Gastrocnemius medialis (tissue), 4 donors: ENCODE data around the gene ITGA11. TPM values are rescaled to one million over a fixed set of nuclear protein-coding genes. Genes with fewer than 3 reads are reported as not detected.
"Not testable (repeated sequence)": the region's sequence is repeated elsewhere in the genome, so short reads cannot be mapped to it uniquely, and the experiment has no call there.

Source experiments
- ATAC-seq, 2 donors: fragments of 150-250 bp; one replicate each; pipeline ENCODE4 v1.9.1; 2016
- DNase-seq, 2 donors: peaks; one replicate each; pipeline ENCODE4 v3.0.0-alpha.2; 2019
- H3K27ac ChIP-seq, 4 donors: fragments of 200-600 bp; sonication (generic); 1 replicate in 1 of 4; 2 replicates in 3 of 4; pipeline ENCODE4 v1.5.1; 2016 to 2018; ENCODE audit warnings: mild to moderate bottlenecking in 2 of 4, moderate library complexity in 1 of 4
- H3K27me3 ChIP-seq, 3 donors: fragments of 200-600 bp; sonication (generic) in 2 of 3; 1 replicate in 1 of 3; 2 replicates in 2 of 3; pipeline versions ENCODE4 v1.5.1 to v1.6.0; 2016 to 2019; ENCODE audit warnings: mild to moderate bottlenecking in 1 of 3, moderate library complexity in 1 of 3
- H3K36me3 ChIP-seq, 2 donors: fragments of 200-600 bp; sonication (generic) in 1 of 2; one replicate each; pipeline ENCODE4 v1.5.1; 2017 to 2018
- H3K4me1 ChIP-seq, 2 donors: fragments of 200-600 bp; sonication (generic) in 1 of 2; one replicate each; pipeline ENCODE4 v1.5.1; 2016 to 2017; ENCODE audit warnings: mild to moderate bottlenecking in 2 of 2
- H3K4me3 ChIP-seq, 4 donors: fragments of 200-600 bp; sonication (generic) in 3 of 4; 1 replicate in 1 of 4; 2 replicates in 3 of 4; pipeline ENCODE4 v1.5.1; 2016 to 2019; ENCODE audit warnings: mild to moderate bottlenecking in 2 of 4
- H3K9me3 ChIP-seq, 3 donors: fragments of 200-600 bp; sonication (generic) in 2 of 3; 1 replicate in 1 of 3; 2 replicates in 2 of 3; pipeline ENCODE4 v1.5.1; 2016 to 2019
- CTCF ChIP-seq, 5 experiments: fragments of 450-650 bp in 3 of 5; fragments of 200-600 bp in 2 of 5; sonication (generic) in 2 of 5; IDR thresholded peaks in 4 of 5; conservative IDR thresholded peaks in 1 of 5; 1 replicate in 4 of 5; 2 replicates in 1 of 5; pipeline ENCODE4 v1.5.1; 2016 to 2019; ENCODE audit warnings: antibody characterized with exemption in 5 of 5, mild to moderate bottlenecking in 3 of 5, moderate library complexity in 3 of 5
- POLR2A ChIP-seq, 2 donors: fragments of 450-650 bp; IDR thresholded peaks; one replicate each; pipeline ENCODE4 v1.6.1; 2017; ENCODE audit warnings: antibody characterized with exemption in 2 of 2, mild to moderate bottlenecking in 2 of 2, moderate library complexity in 2 of 2
- in situ Hi-C, 4 donors: fragments of 200-750 bp; cut with MboI; loops; one replicate each; pipeline versions ENCODE4 v1.15.0 to v1.8.0; 2017; ENCODE audit warnings: low sequenced_read_pairs in 4 of 4
- intact Hi-C: fragments of 100-400 bp; cut with DNase I; formaldehyde crosslinking; loops from one replicate; pipeline ENCODE4 v1.15.1; 2023; ENCODE audit warnings: low total_unique reads
- total RNA-seq, 4 donors: library from RNA; depleted of rRNA; stranded (reverse); fragments of >200 nt; gene quantifications; one replicate each; pipeline versions ENCODE4 v1.1.0 to v1.2.3, GENCODE V29; 2016

The ITGA11 gene
- total RNA-seq, 4 donors from 2014 or later: 1.5 to 12.0 (median 2.5) TPM

GRCh38 chr15:68402432-68403160 lies 29.4 kb downstream of the ITGA11 start:
- intact Hi-C loops (no loop called here), in situ Hi-C loops (no loop called here)
- Histone ChIP-seq H3K4me3 (no peak overlapping the region), H3K27ac (no peak overlapping the region), H3K4me1 (no peaks in the 10 kb centered on the region), H3K36me3 (no peaks in the 10 kb centered on the region), H3K9me3 (no peaks in the 10 kb centered on the region), H3K27me3 (no peaks in the 10 kb centered on the region)
- ATAC-seq (no peak), DNase-seq (no peak)
- TF ChIP-seq CTCF (IDR thresholded peaks at IDR 0.05 in 4 of 5, conservative IDR thresholded peaks at IDR 0.05 in 1 of 5): no peak
- TF ChIP-seq POLR2A (IDR thresholded peaks at IDR 0.05): no peak

DNA sequence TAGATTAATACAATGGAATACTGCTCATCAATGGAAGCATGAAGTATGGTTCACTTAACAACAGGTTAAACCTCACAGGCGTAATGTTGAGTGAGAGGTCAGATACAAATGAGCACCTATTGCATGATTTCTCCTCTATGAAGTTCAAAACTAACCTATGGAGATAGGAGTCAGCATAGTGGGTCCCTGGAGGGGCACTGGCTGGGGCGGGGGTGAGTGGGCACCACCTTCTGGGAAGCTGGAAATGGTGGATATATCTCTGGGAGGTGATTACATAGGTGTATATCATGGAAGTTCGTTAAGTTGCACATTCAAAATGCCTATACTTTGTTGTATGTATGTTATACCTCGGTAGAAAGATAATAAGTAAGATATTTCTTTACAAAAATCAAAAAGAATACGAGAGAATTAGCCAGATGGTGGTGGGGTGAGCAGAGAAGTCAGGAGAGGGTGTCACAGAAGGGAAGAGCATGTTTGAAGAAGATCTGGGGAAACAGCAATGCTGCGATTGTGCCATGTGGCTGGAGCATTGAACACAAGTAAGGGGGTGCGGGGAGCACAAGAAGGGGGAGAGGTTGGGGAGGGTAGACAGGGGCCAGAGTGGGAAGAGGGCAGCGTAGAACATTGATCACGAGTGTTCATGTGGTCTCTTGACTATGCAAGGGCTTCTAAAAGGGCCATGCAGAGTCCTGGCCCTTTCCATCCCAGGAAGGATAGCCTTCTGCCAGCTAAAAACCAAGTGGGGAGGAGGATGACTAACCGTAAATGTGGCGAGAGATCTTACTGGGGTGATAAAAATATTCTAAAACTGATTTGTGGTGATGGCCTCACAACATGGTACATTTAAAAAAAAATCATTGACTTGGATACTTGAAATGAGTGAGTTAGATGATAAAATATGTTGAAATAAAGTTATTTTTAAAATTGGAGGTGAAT lies 30.2 kb downstream of the ITGA11 start:
- in situ Hi-C loops: no loop called here
- DNase-seq: no peak
- Histone ChIP-seq H3K36me3 (no peaks in the 10 kb centered on the region), H3K27me3 (no peaks in the 10 kb centered on the region), H3K27ac (no peak overlapping the region), H3K4me3 (no peak overlapping the region), H3K9me3 (no peaks in the 10 kb centered on the region), H3K4me1 (no peaks in the 10 kb centered on the region)
- TF ChIP-seq CTCF (IDR thresholded peaks at IDR 0.05 in 4 of 5, conservative IDR thresholded peaks at IDR 0.05 in 1 of 5) (no peak), POLR2A (IDR thresholded peaks at IDR 0.05) (no peak)
- ATAC-seq: no peak
- intact Hi-C loops: no loop called here

GRCh38 chr15:68400066-68400456 lies 31.9 kb downstream of the ITGA11 start:
- DNase-seq: no peak
- in situ Hi-C loops (no loop called here), intact Hi-C loops (no loop called here)
- no peaks in the 10 kb centered on the region for H3K27me3 ChIP-seq
- no peaks in the 10 kb centered on the region for H3K4me1 ChIP-seq
- H3K4me3 ChIP-seq: no peak overlapping the region
- H3K36me3 ChIP-seq: no peaks in the 10 kb centered on the region
- no peaks in the 10 kb centered on the region for H3K9me3 ChIP-seq
- no peak for TF ChIP-seq CTCF (IDR thresholded peaks at IDR 0.05 in 4 of 5, conservative IDR thresholded peaks at IDR 0.05 in 1 of 5)
- no peak for TF ChIP-seq POLR2A (IDR thresholded peaks at IDR 0.05)
- no peak overlapping the region for H3K27ac ChIP-seq
- no peak for ATAC-seq

DNA sequence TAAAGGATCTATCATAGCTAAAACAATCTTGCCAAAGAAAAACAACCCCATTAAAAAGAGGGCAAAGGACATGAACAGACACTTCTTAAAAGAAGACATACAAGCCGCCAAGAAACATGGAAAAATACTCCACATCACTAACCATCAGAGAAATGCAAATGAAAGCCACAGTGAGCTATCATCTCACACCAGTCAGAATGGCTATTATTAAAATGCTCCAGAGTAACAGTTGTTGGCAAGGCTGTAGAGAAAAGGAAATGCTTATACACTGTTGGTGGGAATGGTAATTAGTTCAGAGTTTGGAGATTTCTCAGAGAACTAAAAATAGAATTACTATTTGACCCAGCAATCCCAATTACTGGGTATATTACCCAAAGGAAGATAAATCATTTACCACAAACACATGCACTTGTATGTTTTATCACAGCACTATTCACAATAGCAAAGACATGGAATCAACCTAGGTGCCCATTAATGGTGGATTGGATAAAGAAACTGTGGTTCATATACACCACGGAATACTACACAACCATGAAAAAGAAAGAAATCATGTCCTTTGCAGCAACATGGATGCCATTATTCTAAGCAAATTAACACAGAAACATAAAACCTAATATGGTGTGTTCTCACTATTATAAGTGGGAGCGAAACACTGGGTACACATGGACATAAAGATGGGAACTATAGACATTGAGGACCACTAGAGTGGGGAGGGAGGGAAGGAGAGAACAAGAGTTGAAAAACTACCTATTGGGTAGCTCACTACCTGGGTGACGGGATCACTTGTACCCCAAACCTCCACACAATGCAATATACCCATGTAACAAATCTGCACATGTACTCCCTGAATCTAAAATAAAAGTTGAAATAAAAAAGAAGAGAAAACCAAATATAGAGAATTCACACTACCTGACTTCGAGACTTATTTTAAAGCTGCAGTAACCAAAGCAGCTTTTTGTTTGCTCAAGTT lies 32.6 kb downstream of the ITGA11 start:
- no peaks in the 10 kb centered on the region for H3K36me3 ChIP-seq
- in situ Hi-C loops (no loop called here), intact Hi-C loops (no loop called here)
- TF ChIP-seq POLR2A (IDR thresholded peaks at IDR 0.05): no peak
- TF ChIP-seq CTCF (IDR thresholded peaks at IDR 0.05 in 4 of 5, conservative IDR thresholded peaks at IDR 0.05 in 1 of 5): no peak
- H3K27me3 ChIP-seq: no peaks in the 10 kb centered on the region
- no peak overlapping the region for H3K4me3 ChIP-seq
- H3K4me1 ChIP-seq: no peaks in the 10 kb centered on the region
- ATAC-seq: no peak
- no peak for DNase-seq
- no peak overlapping the region for H3K27ac ChIP-seq
- H3K9me3 ChIP-seq: no peaks in the 10 kb centered on the region

- H3K9me3 ChIP-seq, H3K27me3 ChIP-seq, ATAC-seq, H3K36me3 ChIP-seq, H3K4me1 ChIP-seq, intact Hi-C loops, in situ Hi-C loops, H3K4me3 ChIP-seq, DNase-seq, H3K27ac ChIP-seq: not testable (repeated sequence)
Measured at GRCh38 chr15:68397999-68398398, 34.0 kb downstream of the ITGA11 start.
